Astrocyte of the spinal cord (primary cell): ENCODE measurements around the gene FTL.
"Not testable (repeated sequence)": the region's sequence is repeated elsewhere in the genome, so short reads cannot be mapped to it uniquely, and the experiment has no call there.

ENCODE experiments used
- DNase-seq: peaks from one replicate; pipeline ENCODE4 v3.0.0; 2011; ENCODE audit warnings: low read depth, low spot score
- H3K4me3 ChIP-seq: 2 replicates; pipeline ENCODE4 v1.5.1; 2011; ENCODE audit warnings: low read depth, mild to moderate bottlenecking, low read length, moderate library complexity
- in situ Hi-C: cut with HindIII; loops from 2 replicates; pipeline ENCODE4 v1.10.0; 2017; ENCODE audit warnings: low sequenced_read_pairs
- TF ChIP-seq, protein P1 (sequence below): IDR thresholded peaks from 2 replicates; pipeline ENCODE4 v1.5.1; 2012; ENCODE audit warnings: low read depth, mild to moderate bottlenecking, low read length, inconsistent platforms

FTL gene

GRCh38 chr19:48922548-48923490 is 42.3 kb upstream of the FTL start:
- TF ChIP-seq, protein P1, sequence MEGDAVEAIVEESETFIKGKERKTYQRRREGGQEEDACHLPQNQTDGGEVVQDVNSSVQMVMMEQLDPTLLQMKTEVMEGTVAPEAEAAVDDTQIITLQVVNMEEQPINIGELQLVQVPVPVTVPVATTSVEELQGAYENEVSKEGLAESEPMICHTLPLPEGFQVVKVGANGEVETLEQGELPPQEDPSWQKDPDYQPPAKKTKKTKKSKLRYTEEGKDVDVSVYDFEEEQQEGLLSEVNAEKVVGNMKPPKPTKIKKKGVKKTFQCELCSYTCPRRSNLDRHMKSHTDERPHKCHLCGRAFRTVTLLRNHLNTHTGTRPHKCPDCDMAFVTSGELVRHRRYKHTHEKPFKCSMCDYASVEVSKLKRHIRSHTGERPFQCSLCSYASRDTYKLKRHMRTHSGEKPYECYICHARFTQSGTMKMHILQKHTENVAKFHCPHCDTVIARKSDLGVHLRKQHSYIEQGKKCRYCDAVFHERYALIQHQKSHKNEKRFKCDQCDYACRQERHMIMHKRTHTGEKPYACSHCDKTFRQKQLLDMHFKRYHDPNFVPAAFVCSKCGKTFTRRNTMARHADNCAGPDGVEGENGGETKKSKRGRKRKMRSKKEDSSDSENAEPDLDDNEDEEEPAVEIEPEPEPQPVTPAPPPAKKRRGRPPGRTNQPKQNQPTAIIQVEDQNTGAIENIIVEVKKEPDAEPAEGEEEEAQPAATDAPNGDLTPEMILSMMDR, result no peak
- no peak overlapping the region for H3K4me3 ChIP-seq
- DNase-seq, result no peak
- in situ Hi-C loops, result no loop called here

DNA sequence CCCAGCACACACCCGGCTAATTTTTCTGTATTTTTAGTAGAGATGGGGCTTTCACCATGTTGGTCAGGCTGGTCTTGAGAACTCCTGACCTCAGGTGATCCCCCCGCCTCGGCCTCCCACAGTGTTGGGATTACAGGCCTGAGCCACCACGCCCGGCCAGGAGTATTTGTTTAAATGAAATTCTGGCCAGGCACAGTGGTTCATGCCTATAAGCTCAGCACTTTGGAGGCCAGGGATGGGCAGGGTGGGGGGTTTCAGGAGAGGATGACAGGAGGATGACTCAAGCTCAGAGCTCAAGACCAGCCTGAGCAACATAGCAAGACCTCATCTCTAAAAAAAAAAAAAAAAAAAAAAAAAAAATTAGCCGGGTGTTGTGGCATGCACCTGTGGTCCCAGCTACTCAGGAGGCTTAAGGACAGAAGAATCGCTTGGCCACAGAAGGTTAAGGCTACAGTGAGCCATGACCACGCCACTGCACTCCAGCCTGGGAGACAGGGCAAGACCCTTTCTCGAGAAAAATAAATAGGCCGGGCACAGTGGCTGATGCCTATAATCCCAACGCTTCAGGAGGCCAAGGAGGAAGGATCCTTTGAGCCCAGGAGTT is 39.8 kb upstream of the FTL start:
- DNase-seq, result peak; percentile 24
- H3K4me3 ChIP-seq, result no peak overlapping the region
- TF ChIP-seq, protein P1, result no peak
- in situ Hi-C loops, result no loop called here

GRCh38 chr19:48925890-48926289 is 39.2 kb upstream of the FTL start:
- DNase-seq, H3K4me3 ChIP-seq, in situ Hi-C loops: not testable (repeated sequence)

DNA sequence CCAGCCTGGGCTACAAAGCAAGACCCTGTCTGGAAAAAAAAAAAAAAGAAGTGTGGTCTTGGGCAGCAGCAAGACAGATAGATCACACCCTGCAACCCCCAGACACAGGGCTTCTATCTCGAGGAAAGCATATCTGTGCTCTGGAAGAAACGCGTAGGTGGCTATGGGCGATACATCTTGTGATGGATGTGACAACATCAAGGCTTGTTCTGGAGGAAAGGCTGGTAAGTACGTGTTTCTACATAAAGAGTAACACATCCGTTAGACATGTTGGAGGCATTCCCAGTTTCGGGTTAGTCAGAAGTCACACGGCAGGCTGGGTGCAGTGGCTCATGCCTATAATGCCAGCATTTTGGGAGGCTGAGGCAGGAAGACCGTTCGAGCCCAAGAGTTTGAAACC is 38.2 kb upstream of the FTL start:
- H3K4me3 ChIP-seq, result no peak overlapping the region
- TF ChIP-seq, protein P1, result no peak
- in situ Hi-C loops, result no loop called here
- peak; percentile 92 for DNase-seq

- DNase-seq, in situ Hi-C loops, H3K4me3 ChIP-seq: not testable (repeated sequence)
Measured at GRCh38 chr19:48927692-48928091, 37.4 kb upstream of the FTL start.

GRCh38 chr19:48928164-48929025 is 36.7 kb upstream of the FTL start:
- no peak for DNase-seq
- in situ Hi-C loops, result no loop called here
- TF ChIP-seq, protein P1, result no peak
- H3K4me3 ChIP-seq, result no peak overlapping the region

DNA sequence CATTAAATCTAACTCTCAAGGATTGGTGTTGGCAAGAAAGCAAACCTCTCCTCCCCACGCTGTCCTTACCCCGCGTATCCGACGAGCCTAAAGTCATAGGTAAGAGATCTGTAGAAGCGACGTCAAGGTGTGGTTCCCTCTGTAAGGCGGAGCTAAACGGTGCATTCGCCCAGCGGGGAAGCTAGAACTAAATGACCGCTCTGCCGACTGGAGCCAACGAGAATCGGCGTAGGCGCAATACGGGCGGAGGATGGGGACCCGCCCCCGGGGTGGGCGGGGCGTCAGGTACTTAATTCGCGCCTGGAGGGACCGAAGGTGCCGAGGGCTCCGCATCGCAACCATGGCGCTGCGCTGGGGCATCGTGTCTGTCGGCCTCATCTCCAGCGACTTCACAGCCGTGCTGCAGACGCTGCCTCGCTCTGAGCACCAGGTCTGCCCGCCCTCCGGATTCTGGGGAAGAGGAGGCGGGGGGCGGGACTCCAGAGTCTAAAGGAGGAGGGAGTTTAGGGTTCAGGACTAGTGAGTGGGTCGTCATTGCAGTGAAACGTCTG is 31.7 kb upstream of the FTL start, which contains the start of gene DHDH:
Gene DHDH (plus strand): TSS at position 318 of the 551 bp plus-strand sequence. CDS start 23 bp downstream, at position 341.
- TF ChIP-seq, protein P1, result no peak
- in situ Hi-C loops, result no loop called here
- H3K4me3 ChIP-seq, result peak within 1 kb of the TSS; percentile 44
- DNase-seq, result peak; percentile 36
